ENCODE results near the gene NDUFB1.
A peak's percentile ranks its signal among the peaks of the same experiment; 100 is the strongest.

The NDUFB1 gene

DNA sequence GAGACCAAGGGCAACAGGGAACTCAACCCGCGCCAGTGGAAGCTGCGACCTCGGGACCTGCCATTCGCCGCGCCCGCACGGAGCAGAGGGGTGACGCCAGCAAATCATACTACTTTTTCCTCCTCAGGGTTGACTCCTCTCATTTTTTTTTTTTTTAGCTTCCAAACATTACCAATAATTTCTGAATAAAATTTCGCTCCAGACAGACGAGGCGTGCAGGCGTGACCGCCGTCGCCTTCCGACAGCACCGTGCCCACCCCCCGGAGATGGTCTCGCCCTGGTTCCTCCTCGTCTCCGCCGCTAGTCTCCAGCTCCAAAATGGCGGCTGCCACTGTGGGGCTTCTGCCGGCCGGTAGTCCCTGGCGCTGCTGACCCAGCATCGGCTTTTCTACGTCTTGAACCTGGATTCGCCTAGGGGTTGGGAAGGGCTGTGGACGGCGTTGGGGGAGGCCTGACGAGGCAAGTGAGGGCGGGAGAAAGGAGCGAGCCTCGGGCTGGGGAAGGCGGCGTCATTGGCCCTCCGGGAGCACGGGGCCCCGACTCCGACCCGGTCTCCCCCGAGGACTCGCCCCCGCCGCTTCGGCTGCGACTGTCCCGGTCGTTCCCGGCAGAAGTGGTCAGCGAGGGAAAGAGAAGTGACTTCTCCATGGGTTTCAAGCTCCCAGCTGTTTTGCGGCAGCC is at the start of gene NDUFB1, which contains the start of gene CPSF2:
NDUFB1 (minus strand) TSS at position 37 of the 681 bp plus-strand sequence. CDS start 4,069 bp downstream, outside the sequence.
CPSF2 (plus strand) TSS at position 300 of the 681 bp plus-strand sequence. CDS start 9,016 bp downstream, outside the sequence.
- DNase-seq: peak; percentile 67 to 90 (median 82)

GRCh38 chr14:92164958-92165357 is 43.5 kb upstream of the NDUFB1 start:
- no peak for DNase-seq

DNA sequence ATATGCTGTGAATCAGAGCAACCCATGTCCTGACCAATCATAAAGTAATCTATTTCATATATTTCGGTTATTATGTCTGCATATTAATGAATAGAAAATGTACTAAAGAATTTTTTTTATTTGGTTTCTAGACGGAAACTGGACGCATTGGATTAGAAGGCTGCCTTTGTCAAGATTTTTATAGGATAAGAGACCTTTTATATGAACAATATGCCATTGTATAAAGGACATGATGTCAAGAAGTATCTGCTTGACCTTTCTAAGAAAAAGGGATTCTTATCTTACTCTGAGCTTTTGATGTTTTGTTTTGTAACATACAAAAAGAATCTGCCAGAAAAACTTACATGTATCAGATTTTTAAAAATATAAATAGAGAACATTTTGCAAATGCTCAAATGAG is 40.0 kb upstream of the NDUFB1 start:
- DNase-seq: no peak

GRCh38 chr14:92160619-92161018 is 39.1 kb upstream of the NDUFB1 start:
- no peak for DNase-seq

- no peak for DNase-seq
These were observed 32.9 kb upstream of the NDUFB1 start for GRCh38 chr14:92154283-92154942.

- no peak for DNase-seq
These were observed 32.1 kb upstream of the NDUFB1 start for GRCh38 chr14:92153581-92153980.

DNA sequence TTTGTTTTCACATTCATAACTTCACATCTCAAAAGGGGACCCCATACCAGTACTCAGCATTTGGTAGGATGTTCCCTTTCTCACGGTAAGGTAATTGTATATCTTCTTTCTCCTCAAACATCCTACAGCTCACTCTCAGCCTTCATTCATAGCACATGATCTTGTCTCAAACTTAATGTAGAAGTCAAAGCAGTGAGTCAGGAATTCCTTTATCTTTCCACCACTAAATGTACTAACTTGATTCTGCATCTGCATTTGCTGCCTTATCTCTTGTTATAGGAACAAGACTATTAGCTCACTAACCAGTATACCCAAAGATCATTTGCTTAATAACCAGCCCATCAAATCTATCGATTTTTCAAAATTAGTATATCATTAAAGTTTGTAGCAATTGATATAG is 23.2 kb upstream of the NDUFB1 start:
- no peak for DNase-seq

- DNase-seq: no peak
These were observed 22.5 kb upstream of the NDUFB1 start for GRCh38 chr14:92143962-92144361.

DNA sequence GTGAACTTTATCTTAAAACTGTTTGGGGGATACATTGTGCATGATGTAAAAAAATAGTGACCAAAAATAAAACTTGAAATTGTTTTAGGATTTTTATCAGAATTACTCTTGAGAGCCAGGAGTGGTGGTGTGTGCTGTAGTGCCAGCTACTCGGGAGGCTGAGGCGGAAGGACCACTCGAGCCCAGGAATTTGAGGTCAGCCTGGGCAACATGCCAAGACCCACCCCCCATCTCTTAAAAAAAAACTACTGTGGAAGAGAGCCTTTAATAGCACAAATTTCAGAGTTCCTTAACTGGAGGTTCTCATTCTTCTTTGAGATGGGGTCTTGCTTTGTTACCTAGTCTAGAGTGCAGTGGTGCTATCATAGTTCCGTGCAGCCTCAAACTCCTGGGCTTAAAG is 21.8 kb upstream of the NDUFB1 start:
- no peak for DNase-seq

GRCh38 chr14:92135269-92135668 is 13.8 kb upstream of the NDUFB1 start:
- DNase-seq: peak in 2 of 6 experiments; percentile 24 to 32

GRCh38 chr14:92134456-92134855 is 12.9 kb upstream of the NDUFB1 start:
- no peak for DNase-seq

DNA sequence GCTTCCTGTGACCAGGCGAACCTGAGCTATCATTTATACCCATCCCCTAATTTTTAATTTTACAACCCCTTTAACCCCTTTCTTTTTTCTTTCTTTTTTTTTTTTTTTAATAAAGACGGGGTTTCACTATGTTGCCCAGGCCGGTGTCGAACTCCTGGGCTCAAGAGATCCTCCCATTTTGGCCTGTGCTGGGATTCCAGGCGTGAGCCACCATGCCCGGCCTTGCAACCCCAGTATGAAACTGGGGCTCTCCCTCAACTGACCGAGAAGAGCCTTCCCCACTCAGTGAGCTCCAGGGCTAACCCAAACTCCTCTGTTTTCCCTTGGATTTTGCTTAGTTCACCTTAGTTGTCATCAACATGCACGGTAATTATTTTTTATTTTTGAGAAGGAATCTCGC is 1.3 kb upstream of the NDUFB1 start:
- no peak for DNase-seq

DNA sequence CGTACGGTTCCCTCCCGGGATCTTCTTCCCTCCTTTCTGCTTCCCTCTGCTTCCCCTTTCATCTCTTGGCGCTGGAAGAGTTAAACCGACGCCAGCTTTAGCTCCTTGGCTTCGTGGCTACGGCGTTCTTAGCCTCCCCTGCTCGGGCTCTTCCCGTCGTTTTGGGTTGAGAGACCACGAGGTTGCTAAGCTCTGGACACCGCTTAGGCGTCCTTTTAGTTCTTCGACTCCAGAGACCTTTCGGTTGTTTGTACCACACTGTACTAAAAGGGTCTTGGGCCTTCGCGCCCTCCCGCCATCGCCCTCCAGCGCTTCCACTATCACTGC is 808 bp upstream of the NDUFB1 start:
- DNase-seq: peak in 1 of 6 experiments; percentile 54

DNA sequence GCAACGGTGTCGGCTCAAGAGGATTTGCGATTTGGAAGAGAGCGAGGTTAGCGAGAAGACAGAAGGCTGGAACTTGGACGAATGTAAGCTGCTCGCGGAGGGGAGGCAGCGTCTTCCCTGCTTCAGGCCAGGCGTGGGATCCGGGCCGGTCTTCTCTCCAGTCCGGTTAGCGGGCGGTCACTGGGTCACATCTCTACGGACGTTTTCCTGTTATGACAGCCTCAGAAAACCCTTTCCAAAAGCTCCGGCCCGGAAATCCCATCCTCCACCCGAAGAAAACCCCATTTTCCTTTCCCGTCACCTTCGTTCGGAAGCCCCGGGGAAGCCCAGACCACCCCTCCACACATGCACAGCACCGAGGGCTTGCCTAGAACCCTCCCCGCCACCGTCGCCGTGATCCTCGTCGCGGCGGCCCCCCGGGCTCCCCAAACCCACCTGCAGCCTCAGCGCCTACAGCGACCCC is 268 bp downstream of the NDUFB1 start:
- no peak for DNase-seq

GRCh38 chr14:92109490-92109889 is 12.0 kb downstream of the NDUFB1 start:
- DNase-seq: no peak

GRCh38 chr14:92108345-92109254 is 12.9 kb downstream of the NDUFB1 start:
- peak in 3 of 6 experiments; percentile 3 to 17 (median 12) for DNase-seq

GRCh38 chr14:92106143-92106926 is 15.2 kb downstream of the NDUFB1 start, which contains the start of gene ATXN3:
ATXN3 (minus strand) TSS chr14:92106582; CDS start chr14:92106552, 30 bp downstream.
- DNase-seq: peak; percentile 89 to 95 (median 93)

- DNase-seq: no peak
These were observed 15.7 kb downstream of the NDUFB1 start for GRCh38 chr14:92105893-92106142.

DNA sequence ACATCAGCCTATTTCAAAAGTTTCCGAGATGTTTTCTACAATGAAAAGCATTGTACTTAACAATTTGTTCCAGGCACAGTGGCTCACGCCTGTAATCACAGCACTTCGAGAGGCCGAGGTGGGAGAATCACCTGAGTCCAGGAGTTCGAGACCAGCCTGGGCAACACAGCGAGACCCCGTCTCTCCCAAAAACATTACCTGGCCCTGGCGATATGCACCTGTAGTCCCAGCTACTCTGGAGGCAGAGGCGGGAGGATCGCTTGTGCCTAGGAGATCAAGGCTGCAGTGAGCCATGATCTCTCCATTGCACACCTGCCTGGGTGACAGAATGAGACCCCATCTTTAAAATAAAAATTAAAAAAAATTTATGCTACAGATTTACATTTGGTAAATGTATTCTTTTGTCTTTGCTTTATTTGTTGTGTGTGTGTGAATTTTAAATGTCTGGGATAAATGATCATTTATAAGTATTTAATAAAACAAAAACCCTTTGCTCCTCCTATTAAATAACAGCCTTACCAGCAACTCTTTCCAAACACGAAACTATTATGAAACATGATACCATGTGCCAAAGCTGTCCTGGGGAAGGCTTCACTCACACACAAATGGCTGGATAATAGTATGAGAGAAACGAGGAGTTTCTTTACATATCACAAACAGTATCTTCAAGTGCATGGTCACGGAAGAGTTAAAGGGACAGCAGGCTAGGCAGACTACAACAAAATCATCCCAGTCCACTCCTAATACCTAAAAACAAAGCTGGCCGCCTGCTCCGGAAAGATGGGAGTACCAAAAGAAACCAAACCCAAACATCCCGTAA is 16.2 kb downstream of the NDUFB1 start:
- peak in 1 of 6 experiments; percentile 4 for DNase-seq

DNA sequence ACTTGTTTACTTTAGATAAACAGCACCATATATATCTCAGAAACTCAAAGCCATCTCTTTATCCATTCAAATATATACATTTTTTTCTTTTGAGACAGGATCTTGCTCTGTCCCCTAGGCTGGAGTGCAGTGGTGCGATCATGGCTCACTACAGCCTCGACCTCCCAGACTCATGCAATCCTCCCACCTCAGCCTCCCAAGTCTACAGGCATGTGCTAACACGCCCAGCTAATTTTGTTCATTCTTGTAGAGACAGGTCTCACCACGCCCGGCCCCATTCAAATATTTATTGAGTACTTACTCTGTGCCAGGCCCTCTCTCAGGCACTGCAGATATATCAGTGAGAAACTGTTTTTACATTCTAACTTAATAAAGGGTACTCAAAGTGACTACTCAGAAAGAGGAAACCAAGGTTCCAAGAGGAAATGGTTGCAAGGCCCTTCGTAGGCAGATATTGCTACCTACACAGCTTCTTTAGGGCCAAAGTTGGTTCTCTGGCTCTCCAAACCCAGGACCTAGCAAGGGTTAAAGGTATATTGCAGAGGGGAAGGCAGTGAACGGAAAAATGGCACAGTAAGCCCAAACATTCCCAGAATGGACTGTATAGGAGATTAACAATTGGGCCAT is 18.0 kb downstream of the NDUFB1 start:
- no peak for DNase-seq

DNA sequence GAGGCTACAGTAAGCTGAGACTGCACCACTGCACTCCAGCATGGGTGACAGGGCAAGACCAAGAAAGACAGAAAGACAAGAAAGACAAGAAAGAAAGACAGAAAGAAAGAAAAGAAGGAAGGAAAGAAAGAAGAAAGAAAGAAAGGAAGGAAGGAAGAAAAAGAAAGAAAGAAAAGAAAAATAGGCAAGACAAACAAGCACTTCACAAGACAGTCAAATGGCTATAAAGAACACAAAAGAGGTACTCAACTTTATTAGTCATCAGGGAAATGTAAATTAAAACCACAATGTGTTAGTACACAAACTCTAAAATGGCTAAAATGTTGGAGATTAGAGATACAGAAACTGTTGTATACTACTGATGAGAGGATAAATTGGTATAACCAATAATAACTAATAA is 21.7 kb downstream of the NDUFB1 start:
- no peak for DNase-seq
